NCI-H748 treated with DMSO at 0.1 percent for 48 hours (cell line): Measurements from ENCODE around the gene COPE.
"Not testable (repeated sequence)": the region's sequence is repeated elsewhere in the genome, so short reads cannot be mapped to it uniquely, and the experiment has no call there.

ENCODE experiments used
- DNase-seq: peaks from one replicate; lab custom pipeline; 2025; lab: John Stamatoyannopoulos, UW

Gene COPE

DNA sequence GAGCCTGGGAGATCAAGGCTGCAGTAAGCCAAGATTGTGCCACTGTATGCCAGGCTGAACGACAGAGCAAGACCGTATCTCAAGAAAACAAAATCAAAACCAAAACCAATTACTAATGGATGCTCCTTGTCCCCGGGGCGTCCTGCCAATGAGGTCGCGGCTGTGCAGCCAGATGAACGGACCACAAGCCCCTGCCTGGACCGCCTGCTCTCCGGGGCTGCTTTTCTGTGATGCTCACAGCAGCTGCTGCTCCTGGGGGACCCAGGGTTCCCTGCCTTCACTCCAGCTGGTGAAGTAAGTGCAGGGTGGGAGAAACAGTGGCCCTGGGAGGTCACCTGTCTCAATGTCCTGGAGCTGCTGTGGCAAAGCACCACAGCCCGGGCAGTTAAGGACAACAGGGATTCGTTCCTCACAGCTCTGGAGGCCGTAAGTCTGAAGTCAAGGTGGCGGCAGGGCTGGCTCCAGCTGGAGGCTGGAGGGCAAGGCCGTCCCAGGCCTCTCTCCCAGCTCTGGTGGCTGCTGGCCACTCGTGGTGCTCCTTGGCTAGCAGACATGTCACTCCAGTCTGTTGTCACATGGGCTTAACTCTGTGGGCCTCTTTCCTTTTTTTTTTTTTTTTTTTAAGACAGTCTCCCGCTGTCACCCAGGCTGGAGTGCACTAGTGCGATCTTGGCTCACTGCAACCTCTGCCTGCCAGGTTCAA lies 10.1 kb downstream of the COPE start:
- no peak for DNase-seq

DNA sequence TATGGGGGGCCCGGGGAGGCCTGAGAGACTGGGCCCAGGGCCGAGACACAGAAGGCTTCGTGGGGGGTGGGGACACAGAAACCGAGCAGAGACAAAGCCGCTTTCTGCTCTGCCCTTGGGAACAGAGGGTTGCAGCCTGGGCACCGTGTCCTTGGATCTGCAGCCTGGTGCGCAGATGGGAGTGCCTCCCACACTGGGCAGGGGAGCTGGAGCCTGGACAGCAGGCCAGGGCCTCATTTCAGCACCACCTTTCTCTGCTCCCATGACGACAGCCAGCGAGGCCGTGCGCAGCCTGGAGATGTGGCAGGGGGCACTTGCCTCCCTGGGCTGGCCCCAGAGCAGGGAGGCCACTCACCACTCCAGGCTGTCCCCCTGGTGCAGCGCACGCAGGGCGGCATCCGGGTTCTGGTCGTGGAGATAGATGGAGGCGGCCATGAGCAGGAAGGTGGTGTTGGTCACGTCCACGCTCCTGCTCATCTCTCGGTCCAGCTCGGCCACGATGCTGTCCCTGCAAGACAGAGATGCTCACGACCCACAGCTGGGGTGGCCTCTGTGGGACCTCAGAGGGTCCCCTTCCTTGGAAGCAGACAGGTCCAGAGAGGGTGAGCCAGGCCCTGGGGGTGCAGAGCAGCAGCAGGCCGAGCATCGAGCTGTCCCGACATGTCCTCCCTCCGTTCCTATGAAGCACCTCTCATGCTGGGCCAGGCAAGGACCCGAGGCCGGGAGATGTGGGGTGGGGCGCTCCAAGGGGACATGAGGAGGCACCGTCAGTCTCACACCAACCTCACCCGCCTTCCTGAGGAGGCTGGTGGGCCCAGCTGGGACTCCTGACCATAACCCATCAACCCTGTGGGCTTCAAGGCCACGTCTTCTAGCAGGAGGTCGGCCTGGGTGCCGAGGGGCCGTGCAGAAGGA lies 12.3 kb downstream of the COPE start:
- no peak for DNase-seq

DNA sequence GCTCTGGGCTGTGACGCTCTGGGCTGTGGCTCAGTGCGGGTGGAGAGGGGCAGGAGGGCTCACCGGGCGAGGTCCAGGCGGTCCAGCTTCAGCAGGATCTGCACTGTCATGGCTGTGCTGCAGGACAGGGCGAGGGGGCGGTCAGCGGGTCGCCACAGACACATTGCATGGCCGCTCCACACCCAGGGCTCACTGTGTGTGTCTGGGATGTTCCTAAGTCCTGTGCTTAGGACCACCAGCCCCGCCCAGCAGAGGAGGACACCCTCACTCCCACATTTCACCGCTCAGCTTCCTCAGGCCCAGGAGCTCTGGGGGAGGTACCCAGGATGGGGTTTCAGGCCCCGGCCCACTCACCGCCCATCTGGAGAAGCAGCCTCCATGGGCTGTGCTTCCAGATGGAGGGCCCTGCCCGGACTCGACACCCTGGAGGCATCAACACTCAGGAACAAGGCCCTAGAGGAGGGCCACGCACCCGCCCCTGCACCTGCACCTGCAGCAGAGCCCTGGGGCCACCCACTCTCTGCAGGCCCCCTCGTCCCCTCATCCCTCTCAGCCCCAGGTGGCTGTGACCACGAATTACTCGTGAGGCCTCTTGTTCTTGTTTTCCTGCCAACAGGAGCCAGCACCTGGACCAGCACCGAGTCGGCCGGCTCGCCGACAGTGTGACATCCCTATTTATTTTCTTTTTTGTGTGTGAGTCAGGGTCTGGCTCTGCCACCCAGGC lies 13.5 kb downstream of the COPE start:
- DNase-seq, result no peak

DNA sequence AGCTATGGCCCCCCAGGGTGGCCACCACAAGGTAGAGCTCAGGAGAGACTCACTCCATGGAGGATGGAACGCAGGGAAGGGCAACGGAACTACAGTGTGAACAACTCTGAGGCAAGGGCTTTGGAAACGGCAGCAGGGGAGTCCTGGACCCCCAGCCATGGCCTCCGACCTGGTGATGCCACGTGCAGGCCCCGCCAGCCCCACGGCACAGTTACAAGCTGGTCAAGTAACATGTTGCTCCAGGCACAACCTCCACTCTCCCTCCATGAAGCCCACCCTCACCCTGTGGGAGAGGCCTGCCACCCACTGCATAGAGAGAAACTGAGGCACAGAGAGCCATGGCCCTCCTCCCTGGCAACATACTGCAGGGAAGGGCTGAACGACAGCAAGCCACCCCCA lies 14.1 kb downstream of the COPE start:
- DNase-seq, result no peak

DNA sequence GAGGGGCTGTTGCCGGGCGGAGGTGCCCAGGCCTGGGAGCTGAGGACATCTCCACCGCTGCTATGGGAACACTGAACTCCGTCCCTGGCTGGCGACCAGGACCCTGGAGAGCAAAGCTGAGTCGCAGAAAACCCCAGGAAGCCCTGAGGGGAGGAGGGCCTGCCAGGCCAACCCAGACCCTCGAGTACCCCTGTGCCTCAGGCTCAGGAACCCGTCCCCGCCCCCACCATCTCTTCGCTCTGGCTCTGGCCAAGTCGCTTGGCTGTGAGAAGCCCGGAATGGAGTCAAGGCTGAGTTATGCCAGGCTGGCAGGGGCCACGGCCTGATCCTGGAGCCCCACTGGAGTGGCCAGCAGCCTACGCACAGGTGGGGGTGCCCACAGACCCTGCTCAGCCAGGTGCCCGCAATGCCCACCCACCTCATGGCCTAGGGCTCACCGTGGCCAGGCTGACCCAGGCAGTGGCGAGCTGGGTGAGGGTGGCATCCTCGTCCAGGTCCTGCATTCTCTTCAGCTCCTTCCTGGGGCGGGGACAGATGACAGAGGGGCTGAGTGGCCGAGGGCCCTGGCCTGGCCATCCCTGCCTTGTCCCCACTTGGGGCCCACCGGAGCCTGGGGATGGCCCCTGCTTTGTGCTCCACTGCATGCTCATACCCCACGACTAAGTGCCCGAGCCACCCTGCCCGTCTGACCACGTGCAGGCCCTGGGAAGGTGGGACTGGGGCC lies 14.7 kb downstream of the COPE start:
- no peak for DNase-seq

DNA sequence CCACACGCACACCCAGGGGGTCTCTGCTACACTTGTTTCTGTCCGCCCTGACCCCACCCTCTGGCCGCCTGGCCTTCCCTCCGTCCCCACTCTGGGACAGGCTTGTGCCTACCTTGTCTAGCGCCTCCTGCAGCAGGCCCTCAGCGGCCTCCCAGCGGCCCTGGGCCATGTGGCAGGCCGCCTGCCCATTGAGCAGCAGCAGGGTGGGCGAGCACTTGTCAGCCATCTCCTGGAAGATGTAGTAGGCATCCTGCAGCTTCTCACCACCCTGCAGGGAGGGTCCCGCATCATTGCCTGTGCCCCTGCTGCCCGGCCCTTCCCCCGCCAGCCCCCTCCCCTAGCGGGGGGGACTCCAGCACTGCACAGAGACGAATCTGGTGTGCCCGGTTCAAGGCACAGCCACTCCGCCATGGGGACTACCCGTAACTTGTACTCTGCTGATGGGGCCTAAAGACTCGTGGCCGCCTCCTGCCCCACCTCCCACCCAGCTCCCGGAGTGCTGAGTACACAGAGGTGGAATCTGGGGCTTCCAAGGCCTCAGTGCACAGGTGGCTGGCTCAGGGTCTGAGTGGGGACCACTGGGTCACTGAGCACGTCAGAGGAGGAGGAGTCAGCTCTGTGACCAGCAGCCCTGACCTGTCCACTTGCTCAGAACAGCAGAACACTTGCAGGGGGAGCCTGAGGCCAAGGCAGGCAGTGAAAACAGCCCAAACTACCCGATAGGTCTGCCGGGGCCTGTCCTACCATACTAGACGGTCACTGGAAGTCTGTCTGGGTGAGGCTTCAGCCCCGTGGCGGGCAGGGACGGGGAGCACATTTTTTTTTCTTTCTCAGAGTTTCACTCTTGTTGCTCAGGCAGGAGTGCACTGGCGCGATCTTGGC lies 15.8 kb downstream of the COPE start:
- no peak for DNase-seq

DNA sequence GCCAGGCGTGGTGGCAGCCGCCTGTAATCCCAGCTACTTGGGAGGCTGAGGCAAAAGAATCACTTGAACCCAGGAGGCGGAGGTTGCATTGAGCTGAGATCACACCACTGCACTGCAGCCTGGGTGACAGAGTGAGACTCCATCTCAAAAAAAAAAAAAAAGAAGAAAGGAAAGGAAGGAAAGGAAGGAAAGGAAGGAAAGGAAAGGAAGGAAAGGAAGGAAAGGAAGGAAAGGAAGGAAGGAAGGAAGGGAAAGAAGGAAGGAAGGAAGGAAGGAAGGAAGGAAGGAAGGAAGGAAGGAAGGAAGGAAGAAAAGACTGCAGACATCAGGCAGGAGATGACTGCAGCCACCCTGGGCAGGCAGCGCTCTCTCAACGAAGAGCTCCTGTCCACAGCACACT lies 16.7 kb downstream of the COPE start:
- not testable (repeated sequence) for DNase-seq

DNA sequence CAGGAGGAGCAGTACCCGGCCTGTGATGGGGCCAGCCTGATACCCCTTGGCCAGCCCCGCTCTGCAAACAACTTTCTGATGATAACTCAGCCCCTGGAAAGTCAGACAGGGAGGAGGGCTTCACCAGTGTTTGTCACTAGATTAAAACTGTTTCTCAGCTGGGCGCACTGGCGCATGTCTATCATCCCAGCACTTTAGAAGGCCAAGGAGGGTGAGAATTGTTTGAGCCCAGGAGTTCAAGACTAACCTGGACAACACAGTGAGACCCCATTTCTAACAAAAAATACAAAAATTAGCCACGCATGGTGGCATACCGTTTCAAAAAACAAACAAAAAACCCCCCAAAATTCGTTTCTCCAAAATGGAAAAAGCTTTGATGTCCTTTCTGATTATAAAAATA lies 17.7 kb downstream of the COPE start:
- DNase-seq, result no peak

DNA sequence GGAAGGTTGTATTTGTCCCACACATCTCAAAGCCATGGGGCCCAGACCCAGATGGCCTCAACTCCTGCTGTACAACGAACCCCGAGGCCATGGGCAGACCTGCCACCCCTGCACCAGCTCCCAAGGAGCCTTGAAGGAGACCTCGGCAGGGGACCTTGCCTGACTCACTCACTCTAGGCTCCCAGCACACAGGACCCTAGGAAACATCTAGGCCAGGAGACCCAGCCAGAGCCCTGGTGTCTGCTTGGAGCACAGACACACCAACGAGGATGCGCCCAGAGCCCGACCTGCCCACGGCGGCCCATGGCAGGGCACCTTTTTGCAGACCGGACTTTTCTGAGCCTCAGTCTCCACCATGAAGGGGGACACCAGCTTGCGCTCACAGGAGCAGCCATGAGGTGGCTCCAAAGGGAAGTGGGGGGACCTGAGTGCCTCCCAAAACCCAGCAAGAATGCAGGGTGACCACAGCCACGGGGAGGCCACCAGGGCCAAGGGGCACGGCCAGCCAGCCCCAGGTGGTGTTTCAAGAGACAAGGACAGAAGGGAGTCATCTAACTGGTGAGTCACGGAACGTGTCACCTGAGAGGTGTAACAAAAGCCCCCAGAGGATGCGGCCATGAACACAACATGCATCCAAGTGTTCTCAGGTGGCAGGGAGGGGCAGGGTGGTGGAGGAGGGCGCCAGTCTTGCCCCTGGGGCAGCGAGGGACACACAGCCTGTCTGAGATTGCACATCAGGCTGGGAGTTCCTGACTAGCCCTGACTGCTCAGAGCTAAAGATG lies 18.3 kb downstream of the COPE start:
- no peak for DNase-seq

DNA sequence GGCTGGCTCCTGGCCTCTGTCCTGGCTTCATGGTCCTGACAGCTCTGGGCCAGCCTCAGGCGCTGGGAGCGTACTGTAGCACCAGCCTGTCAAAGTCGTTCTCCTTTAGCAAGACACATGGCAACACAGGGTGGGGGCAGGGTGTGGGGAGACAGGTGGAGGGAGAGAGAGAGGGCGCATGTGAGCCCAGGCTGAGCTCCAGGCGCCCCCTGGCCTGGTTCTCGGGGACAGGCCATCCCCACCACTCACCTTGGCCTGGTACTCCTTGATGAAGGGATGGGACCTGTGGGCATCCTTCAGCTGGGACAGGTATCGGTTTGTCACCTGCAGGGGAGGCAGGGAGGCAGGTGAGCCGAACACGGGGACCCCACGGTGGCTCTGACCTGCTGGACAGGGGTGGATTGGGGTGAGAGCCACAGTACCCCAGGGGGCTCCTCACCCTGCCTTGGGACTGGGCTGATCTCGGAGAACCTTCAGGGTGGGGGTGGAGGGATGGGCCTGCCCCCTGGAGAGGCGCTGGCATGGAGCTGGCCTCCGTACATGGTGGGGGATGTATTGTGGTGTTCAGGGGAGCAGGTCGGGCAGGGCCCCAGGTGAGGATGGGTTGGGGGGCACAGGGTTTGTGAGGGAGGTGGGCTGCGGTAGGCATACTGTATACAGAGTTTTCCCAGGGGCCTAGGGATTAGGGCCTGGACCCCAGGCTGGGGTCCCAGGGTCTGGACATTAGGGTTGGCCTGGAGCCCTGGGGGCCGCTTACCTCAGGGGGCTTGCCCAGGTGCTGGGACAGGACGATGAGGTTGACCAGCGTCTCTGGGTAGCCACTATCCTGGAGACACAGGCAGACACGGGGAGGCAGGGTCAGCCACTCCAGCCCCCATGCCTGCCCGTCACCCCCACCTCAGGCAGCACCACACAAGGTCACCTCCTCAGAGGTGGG lies 19.3 kb downstream of the COPE start:
- no peak for DNase-seq

DNA sequence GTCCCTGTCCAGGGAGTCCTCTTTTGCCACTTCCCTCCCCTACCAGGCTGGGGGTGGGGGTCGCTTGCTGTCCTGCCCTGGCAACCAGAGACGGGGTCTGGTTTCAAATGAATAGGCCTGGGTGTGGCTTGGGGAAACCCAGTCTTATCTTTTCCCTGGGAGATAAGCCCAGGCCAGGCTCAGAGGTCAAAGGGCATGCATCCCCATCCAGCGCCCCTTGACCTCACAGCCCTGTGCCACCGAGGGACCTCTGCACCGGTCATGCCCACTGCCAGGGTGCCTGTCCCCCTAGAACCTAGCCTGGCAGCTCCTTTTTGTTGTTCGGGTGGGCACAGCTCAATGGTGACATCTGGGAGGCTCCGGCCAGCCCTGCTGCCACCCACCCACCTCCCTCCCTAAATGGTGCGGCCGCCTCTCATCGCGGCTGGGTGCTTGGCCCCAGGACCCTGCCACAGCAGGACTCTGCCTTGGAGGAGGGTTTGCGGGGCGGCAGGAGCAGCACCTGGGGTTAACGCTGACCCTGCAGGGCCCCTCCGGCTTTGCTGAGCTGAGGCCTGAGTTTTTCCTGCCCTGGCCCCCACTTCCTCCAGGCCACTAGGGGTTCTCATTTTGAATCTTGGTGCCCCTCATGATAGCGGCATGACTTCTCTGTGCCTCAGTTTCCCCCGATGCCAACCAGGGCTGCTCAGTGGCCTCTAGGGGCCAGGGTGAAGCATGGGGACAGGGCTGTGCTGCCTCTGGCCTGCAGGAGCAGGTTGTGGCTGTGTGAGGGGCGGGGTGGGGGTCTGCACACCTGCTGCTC lies 20.4 kb downstream of the COPE start:
- no peak for DNase-seq

DNA sequence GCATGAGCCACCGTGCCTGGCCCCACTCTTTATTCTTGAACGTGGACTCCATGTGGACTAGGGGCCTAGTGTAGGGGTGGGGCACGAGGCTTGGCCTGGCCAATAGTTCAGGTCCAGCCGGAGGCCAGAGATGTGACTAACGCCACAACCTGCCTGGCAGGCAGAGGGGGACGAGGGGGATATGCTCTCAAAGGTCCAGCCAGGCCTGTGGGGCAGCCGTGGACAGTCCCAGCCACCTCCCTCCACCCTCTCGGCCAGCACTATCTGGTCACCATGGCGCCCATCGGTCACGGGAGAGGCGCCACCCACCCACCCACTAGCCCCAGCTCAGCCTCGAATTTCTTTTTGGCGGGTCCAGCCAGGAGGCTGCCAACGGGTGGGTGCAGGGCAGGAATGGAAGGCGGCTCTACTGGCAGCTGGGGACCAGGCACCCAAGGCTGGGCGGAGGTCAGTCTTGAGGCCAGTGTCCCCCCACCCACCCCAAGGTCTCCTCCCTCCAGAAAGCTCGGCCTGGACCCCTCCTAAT lies 21.0 kb downstream of the COPE start:
- DNase-seq, result no peak

DNA sequence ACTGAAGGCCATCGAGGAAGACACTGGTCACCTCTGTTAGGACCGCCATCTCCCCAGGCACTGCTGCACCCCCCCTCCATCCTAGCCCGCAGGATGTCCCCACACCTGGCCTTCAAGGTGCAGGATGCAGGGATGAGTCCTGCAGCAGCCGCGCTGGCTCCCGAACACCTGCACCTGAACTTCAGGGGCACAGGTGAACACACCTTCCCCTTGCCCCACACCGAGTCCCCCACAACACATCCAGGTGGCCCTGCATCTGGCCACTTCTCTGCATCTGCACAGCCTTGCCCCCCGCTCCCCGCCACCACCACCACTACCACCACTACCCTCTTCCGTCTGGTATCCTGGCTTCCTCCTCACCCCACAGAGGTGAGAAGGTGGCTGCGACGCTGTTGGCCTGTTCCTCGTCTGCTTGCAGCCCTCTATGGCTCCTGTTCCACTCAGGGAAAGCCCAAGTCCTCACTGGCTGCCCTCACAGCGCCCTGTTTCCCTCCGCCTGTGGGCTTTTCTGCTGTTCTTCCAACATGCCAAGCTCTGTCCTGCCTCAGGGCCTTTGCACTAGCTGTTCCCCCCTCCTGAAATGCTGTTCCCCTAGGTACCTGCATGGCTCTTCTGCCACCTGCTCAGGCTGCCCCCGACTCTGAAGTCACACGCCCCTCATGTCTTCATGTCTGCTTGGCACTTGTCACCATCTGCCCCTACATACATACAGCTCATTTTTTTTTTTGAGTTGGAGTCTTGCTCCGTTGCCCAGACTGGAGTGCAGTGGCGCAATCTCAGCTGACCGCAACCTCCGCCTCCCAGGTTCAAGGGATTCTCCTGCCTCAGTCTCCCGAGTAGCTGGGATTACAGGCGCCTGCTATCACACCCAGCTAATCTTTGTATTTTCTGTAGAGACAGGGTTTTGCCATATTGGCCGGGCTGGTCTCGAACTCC lies 21.8 kb downstream of the COPE start:
- no peak for DNase-seq

DNA sequence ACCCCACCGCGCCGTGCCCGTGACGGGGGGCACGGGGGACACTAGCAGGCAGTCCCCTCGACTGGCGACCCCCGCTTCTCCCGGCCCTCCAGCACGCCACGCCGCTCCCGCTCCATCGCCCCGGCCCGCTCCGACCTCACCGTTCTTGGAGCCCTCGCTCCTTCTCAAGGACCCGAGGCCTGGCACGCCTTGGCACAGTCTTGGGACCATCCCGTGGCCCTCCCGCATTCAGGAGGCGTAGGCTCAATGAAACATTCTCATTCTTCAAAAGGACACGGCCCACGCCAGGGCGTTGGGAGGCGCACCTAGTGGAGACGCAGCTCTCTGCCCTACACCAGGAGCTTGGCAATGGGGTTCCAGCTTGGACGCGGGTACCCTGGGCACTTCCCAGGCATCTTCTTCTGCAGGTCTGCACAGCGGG lies 22.8 kb downstream of the COPE start:
- no peak for DNase-seq

DNA sequence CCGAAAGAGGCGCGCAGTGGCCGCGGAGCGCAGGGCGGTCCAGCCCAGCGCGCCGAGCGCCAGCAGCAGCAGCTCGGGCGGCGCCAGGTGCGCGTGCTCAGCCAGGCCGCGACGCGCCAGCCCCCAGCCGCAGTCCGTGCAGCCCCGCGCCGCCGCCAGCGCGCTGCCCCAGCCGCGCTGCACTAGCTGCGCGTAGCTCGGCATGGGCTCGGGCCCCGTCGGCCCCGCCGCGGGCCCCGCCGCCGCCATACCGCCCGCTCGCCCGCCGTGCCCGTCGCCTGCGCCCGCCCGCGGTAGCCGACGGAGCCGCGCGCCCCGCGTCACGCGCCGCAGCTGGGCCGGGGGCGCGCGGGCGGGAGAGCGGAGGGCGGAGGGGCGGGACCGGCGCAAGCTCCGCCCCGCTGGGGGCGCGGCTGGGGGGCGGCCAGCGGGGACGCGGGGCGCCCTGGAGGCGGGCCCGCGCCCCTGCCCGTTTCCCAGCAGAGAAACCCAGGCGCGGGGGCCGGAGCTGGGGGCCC lies 23.3 kb downstream of the COPE start, which contains the start of gene CERS1:
Gene CERS1, minus strand, starts transcription at position 335 of the 518 bp plus-strand sequence. Its CDS starts 86 bp downstream, at position 249.
- DNase-seq, result no peak

DNA sequence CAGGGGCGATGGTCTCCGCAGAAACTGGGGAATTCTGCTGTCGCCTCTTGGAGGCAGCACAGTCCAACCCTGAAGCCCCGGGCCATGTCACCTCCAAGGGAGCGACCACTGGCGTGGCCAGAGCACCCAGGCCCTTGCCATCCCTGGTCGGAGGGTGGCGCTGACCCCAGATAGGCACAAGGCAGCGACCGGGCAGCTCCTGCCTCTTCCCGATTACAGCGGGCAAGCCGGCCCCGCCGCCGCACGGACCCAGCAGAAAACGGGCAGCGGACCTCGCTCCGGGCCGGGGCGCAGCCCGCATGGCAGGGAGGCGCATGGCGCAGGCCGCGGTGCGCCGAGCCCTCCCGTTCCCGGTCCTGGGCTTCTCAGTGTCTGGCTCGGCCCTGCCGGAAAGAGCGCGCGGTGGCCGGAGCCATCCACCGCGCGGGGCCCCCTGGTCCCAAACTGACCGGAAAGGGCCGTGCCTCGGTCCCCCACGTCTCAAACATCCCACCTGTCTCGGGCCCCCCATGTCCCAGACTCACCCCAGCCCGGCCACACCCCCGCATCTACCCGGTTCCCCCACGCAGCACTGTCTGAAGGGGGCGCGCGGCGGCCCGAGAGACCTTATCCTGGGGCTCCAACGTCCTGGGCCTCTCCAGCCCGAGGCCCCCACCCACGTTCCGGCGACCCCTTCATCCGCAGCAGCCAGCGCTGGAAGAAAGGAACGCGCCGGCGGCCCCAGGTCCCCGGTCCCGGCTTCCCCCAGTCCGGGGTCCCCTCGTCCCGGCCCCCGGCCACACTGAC lies 24.0 kb downstream of the COPE start:
- DNase-seq, result peak; percentile 23
